HG02884 (cell line): Measurements from ENCODE around the gene PIAS4.

ENCODE experiments used
- ATAC-seq: cut with Tn5 transposase; IDR thresholded peaks from one replicate; pipeline ENCODE4 v1.9.1; 2021; ENCODE audit warnings: mild to moderate bottlenecking, moderate library complexity; ENCODE audit not compliant: unreplicated experiment

PIAS4 gene

GRCh38 chr19:4042064-4042730 is 34.7 kb downstream of the PIAS4 start:
- no peak for ATAC-seq

DNA sequence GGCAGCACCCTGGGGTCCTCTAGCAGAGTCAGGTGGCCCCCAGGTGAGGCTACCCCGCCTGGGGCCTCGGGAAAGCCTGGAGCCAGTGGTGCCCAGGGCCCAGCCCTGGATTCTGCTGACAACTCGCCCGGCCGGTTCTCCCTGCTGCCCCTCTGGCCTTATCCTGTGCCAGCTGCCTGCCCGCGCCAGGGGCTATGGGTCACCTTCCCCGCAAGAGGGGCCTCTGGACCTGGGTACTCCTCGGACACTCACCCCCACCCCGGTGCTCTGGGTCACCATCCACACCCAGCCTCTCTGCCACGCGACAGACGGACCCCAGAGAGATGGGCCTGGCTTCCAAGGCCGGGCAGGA is 35.2 kb downstream of the PIAS4 start:
- no peak for ATAC-seq

DNA sequence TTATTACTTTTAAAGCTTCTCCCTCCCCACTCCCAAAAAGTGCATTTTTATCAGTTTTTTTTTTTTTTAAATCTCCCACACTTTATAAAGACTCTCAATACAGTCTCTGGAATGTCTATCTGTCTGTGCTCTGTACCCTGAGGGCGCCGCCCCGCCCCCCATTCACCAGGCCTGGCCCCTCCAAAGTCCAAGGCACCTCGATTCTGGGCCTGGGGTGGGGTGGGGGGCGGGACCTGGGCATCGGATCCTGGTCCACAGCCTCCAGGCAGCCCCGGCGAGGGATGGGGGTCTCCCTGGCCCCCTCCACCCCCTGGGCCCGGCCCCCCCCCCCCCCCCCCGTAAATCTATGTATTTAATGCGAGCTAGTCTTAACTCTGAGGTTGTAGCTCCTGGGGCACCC is 35.9 kb downstream of the PIAS4 start:
- no peak for ATAC-seq

GRCh38 chr19:4043966-4044715 is 36.6 kb downstream of the PIAS4 start:
- ATAC-seq, result no peak

DNA sequence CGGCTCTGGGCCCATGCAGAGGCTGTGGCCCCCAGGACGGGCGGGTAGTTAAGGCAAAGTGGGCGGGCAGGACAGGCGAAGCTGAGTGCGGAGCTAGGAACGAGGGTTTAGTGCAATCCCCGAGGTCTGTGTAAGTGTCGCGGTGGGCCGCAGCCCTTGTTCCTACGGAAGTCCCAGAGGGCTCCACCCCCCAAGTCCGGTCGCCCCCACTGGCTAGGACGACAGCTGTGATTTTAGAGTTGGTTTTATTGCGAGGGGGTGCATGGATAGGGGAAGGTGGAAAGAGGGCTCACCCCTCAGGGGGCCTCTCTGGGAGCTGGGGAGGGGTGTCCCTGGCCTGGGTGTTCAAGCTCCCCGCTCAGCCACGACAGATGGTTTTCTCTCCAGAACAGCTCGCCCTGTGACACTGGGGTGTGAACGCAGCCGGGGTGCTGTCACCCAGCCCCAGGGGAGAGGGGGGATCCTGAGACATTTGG is 37.5 kb downstream of the PIAS4 start:
- no peak for ATAC-seq

DNA sequence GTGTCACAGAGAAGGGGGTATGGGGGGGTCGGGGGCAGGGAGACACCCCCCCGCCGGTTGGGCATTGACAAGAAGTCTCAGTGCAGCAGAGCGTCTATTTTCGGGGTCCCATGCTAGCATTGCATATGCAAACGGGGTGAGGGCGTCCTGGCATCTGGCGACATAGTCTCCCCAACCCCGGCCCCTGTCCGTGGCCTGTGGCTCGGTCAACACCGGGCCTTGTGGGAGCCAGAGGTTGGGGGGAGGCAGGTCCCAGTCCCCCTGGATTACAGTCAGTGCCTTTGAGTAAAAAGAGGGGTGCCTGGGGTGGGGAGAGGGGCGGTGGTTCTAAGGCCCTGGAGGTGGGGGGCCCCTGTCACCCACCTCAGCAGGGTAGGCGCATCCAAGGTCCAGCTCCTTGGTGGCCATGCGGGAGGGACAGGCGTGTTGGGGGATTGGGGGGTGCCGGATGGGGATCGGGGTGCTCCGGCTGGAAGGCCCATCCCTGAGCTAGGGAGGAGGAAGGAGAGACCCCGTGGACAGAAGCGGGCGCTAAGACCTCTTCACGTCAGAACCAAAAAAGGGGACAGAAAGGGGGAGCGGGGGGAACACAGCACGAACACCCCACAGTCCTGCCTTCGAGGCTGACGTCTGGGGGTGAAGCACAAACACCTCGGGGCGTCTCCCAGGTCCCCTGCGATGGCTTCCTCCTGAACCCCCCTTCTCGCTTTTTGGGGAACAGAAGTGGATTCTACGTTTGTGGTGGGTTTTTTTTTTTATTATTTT is 38.2 kb downstream of the PIAS4 start:
- no peak for ATAC-seq

GRCh38 chr19:4046362-4046691 is 38.8 kb downstream of the PIAS4 start:
- ATAC-seq, result no peak

DNA sequence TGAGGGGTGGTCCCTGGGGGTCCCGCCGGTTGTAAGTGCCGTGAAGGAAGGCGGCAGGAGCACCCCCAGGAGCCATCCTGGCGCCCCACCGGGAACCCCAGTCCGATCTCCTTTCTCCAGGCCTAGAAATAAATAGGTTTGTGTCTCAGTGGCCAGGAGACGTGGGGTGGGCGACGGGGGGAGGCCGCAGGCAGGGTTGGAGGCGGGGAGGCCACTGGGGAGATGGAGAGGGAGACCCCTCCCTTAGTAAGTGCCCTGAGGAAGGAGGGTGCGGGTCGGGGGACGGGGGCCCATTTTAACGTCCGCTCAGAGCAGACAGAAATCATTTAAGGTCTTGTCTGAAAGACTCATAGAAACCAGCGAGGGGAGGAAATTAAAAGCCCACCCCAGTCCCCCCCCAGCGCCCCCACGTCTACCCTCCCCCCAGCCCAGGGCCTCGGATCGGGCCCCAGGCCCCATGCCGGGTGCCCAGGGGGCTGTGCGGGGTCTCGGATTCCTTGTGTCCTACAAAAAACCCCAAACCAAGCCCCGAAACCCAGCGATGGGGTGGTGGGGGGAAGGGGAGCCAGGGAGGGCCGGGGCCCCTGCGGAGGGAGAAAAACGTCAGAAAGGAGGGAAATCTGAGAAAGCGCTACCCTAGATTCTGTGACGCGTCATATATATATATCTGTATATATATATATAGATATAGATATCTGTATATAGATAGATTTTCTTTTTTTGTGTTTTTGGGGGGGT is 39.6 kb downstream of the PIAS4 start:
- no peak for ATAC-seq

DNA sequence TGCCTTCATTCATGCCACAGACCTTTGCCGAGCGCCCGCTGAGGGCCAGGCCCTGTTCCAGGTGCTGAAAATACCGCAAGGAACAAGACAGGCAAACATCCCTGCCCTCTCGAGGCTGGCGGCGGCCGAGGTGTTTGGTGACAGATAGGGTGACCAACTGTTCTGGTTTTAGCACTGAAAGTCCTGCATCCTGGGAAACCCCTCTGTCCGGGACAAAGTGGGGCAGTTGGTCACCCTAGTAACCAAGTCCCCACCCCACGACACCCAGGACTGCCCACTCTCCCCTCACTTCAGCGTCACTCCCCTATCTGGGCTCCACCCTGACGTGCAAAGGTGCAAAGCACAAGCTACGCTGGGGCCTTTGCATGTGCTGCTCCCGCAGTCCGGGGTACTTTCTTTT is 41.9 kb downstream of the PIAS4 start:
- ATAC-seq, result no peak

DNA sequence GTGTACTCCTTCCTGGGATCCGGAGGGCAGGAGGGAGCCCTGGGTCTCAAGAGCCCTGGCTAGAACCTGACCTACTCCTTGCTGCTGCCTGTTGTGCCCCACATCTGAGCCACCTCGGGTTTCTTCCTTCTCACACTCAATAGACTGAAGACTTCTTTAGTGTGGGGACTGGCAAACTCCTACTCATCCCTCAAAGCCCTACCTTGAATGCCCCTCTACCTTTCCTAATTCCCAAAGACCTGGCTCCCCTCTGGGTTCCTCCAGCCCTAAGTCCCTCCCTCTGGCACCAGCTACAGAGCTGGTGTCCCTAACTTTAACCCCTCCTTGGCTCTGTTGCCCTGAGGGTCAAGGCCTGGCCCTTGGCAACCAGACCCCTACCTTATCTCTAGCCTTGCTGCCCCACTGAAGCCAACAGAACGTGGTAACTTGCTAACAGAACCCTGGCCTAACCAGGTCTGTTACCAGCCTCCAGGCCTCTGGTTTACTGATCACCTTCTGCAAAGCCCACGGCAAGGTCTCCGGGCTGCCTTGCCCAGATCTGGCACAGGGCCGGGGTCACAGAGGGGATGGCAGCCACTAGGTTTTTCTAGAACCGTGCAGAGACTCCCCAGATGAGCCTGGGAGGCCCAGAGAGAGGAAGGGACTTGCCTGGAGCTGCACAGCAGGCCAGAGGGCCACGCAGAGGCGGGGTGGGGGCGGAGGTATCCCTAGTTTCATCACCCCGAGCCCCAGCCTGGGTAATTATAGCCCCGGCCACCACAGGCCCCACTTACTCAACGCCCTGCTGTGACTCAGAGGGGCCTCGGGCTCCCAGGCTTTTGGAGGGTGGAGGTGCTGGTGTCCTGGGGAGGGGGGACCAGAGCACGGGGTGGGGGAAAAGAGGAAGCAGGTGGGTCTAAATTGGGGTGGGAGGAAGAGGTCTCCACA is 43.9 kb downstream of the PIAS4 start:
- ATAC-seq, result no peak

DNA sequence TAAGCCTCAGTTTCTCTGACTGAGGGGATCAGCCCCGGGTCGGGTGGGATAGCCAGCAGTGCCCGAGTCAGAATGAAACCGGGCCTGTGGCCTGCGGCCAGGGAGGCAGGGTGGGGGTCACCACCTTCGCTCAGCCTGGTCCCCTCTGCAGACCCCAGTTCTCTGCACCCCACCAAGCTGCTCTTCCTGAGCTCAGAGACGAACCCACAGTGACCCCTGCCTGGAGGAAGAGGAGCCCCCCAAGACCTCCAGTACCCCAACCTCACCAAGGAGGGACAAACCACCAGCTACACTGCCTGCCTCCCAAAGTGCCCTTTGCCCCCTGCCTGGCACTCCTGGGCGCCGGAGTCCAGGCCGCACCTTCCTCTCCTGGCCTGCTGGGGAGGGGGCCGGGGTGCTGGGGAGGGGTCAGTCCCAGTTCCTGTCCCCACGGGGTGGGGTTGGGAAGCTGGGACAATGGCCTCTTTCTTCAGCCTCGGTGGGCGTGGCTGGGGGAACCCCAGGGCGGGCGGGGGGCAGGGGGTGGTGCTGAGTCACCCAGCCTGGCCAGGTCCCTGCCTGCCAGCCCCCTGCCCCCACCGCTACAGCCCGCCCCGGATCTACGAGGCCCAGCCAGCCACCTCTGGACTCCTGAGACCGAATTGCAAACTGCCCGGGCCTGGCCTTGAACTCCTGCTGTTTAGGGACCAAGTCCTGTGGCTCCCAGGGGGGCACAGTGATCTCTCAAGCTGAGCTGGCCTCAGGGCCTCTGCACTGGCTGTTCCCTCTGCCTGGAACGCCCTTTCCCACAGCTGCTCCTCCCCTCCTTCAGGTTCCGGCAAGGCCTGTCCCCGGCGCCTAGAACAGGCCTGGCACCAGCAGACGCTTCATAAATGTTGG is 44.8 kb downstream of the PIAS4 start:
- ATAC-seq, result no peak

GRCh38 chr19:4052993-4053422 is 45.5 kb downstream of the PIAS4 start:
- ATAC-seq, result no peak

DNA sequence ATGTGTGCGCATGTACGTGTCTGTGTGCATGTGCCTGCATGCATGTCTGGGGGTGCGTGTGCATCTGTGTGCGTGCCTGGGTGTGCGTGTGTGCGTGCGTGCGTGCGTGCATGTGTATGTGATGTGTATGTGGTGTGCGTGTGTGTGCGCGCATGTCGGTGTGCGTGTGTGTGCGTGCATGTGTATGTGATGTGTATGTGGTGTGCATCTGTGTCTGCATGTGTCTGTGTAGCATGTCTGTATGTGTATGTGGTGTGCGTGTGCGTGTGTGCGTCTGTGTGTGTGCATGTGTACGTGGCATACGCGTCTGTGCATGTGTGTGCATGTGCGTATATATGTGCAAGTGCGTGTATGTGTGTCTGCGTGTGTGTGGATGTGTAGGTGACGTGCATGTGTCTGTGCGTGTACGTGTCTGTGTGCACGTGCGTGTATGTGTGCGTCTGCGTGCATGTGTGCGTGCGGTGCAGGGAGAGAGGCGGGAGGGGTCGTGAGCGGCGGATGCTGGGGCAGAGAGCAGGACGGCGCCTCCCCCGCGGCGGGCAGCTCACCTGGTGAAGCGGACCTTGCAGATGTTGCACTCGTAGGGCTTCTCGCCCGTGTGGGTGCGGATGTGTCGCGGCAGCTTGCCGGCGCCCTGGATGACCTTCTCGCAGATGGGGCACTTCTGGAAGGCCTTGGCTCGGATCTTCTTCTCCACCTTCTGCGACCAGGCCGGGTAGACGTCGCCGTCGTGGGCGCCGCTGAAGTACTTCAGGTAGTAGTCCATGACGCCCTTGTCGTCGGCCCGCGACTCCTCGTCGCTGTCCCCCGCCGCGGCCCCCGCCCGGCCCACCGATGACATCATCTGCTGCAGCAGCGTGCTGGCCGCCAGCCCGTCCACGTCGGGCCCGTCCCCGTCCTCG is 46.1 kb downstream of the PIAS4 start:
- no peak for ATAC-seq

DNA sequence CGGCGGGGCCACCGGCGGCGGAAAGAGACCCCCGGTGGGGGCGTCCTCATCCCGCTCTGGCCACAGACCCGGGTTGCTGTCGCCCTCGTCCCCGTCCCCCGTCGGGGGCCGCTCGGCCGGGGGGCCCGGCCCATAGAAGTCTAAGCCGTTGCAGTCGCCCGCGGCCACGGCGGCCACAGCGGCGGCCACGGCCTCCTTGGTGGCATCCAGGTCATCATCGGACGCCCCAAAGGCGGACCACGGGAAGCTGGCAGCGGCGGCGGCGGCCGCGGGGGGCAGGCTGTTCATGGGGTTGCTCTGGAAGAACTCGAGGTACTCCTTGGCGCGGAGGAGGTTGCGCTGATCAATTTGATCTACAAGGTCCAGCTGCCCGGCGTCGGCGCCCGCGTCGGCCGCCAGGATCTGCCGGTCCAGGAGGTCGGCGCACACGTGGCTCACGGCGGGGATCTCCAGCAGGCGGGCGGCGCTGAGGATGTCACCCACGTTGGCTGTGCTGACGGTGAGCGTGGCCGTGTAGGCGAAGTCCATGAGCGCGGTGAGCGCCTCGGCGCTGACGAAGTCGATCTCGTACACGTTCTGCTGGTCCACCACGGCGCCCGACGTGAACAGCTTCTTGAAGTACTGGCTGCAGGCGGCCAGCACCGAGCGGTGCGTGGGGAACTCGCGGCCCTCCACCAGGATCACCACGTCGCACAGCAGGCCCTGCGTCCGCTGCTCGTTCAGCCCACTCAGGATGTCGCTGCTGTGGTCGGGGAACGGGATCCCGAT is 47.1 kb downstream of the PIAS4 start:
- ATAC-seq, result no peak

GRCh38 chr19:4055209-4055552 is 47.6 kb downstream of the PIAS4 start:
- no peak for ATAC-seq

DNA sequence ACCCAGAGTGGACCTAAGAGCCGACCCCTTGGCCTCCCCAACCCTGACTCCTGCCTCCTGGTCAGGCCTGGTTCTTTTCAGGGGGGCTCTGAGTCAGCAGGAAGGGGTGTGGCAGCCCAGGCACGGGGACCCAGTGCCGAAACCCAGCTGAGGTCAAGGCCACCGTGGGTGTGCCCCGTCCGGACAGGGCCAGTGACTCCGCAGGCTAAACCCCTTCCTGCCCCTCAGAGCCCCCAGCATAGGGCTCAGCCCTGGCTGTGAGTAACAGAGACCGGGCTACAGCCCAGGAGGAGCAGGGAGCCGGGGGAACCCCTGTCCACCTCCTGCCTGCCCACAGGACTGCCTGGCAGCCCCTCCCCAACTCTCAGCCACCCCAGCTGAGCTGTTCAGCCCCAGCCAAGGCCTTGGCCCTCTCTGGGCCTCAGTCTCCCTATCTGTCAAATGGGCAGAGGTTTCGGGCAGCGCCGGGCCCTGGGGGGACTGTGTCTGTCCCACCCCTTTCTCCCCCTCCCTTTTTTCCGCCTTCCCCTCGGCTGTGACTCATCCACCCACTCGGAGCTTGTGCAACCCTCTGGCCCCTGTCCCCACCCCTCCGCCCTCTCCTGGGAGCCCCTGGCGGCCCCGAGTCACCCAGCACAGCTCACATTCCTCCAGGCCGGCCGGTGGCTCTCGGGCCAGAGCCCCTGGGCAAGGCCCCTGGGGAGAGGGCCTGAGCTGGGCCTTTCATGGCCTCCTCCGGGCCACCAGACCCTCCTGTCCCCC is 50.6 kb downstream of the PIAS4 start:
- no peak for ATAC-seq
